ENCODE measurements around the gene MACC1.
"Not testable (repeated sequence)": the region's sequence is repeated elsewhere in the genome, so short reads cannot be mapped to it uniquely, and the experiment has no call there.

MACC1 gene

DNA sequence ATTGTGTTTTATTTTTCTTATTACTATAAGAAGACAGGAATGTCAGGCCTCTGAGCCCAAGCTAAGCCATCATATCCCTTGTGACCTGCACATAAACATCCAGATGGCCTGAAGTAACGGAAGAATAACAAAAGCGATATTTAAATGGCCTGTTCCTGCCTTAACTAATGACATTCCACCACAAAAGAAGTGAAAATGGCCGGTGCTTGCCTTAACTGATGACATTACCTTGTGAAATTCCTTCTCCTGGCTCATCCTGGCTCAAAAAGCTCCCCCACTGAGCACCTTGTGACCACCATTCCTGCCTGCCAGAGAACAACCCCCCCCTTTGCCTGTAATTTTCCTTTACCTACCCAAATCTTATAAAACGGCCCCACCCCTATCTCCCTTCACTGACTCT lies 91.1 kb downstream of the MACC1 start:
- not testable (repeated sequence) for DNase-seq (ENCODE audit: low read depth)

DNA sequence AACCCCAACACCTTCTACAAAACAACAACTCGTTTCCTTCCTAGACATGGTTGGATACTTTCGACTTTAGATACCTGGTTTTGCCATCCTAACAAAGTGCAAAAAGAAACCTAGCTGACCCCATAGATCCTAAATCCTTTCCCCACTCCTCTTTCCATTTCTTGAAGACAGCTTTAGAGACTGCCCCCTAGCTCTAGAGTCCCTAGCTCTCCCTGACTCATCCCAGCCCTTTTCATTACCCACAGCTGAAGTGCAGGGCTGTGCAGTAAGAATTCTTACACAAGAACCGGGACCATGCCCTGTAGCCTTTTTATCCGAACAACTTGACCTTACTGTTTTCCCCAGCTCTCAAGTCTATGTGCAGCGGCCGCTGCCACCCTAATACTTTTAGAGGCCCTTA lies 93.1 kb downstream of the MACC1 start:
- not testable (repeated sequence) for DNase-seq (ENCODE audit: low read depth)

DNA sequence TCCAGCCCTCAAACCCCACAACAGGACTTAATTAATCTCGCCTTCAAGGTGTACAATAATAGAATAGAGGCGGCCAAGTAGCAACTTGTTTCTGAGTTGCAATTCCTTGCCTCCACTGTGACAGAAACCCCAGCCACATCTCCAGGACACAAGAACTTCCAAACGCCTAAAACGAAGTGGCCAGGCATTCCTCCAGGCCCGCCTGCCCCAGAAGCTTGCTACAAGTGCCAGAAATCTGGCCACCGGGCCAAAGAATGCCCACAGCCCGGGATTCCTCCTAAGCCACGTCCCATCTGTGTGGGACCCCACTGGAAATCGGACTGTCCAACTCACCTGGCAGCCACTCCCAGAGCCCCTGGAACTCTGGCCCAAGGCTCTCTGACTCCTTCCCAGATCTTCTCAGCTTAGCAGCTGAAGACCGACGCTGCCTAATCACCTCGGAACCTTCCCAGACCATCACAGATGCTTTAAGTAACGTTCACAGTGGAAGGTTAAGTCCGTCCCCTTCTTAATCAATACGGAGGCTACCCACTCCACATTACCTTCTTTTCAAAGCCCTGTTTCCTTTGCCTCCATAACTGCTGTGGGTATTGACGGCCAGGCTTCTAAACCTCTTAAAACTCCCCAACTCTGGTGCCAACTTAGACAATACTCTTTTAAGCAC lies 94.4 kb downstream of the MACC1 start:
- DNase-seq (ENCODE audit: low read depth) = not testable (repeated sequence)

DNA sequence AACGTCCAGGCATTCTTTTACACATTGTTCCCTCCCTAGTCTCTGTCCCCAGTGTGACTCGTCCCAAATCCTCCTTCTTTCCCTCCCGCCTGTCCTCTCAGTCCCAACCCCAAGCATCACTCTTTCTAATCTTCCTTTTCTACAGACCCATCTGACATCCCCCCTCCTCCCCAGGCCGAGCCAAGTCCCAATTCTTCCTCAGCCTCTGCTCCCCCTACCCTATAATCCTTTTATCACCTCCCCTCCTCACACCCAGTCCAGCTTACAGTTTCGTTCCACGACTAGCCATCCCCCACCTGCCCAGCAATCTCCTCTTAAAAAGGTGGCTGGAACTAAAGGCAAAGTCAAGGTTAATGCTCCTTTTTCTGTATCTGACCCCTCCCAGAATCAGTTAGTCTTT lies 95.1 kb downstream of the MACC1 start:
- DNase-seq (ENCODE audit: low read depth) = no peak

DNA sequence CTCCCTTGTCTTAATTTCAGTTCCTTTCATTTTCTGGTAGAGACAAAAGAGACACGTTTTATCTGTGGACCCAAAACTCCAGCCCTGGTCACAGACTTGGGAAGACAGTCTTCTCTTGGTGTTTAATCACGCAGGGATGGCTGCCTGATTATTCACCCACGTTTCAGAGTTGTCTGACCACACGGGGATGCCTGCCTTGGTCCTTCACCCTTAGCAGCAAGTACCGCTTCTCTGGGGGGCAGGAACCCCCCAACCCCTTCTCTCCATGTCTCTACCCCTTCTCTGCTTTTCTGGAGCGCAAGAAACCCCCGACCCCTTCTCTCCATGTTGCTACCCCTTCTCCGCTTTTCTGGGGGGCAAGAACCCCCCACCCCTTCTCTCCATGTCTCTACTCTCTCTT lies 95.8 kb downstream of the MACC1 start:
- DNase-seq (ENCODE audit: low read depth) = no peak

DNA sequence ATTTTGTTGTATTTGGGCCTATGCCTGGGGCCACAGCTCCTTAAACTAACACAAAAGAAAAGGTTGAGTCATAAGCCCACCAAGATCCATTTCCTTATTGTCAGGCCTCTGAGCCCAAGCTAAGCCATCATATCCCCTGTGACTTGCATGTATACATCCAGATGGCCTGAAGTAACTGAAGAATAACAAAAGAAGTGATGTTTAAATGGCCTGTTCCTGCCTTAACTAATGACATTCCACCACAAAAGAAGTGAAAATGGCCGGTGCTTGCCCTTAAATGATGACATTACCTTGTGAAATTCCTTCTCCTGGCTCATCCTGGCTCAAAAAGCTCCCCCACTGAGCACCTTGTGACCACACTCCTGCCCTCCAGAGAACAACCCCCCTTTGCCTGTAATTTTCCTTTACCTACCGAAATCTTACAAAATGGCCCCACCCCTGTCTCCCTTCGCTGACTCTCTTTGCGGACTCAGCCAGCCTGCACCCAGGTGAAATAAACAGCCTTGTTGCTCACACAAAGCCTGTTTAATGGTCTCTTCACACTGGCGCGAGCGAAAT lies 96.5 kb downstream of the MACC1 start:
- not testable (repeated sequence) for DNase-seq (ENCODE audit: low read depth)

DNA sequence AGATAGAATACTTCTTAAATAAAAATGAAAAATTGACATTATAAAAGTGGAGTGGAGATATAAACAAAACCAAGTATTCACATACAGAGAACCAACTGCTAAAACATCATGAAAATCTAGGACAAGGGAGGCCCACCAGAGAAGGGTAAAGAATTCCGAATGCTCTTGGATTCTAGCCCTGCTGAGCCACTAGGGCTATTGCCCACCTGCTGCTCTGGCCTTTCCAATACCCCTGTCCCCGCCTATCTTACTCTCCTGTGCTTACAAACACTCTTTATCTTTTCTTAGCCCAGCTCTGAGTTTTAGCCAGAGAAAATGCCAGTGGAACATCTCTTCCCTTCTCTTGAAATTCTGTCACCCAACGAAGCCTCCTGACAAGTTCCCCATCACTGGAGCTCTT lies 100.3 kb downstream of the MACC1 start:
- DNase-seq (ENCODE audit: low read depth) = no peak

DNA sequence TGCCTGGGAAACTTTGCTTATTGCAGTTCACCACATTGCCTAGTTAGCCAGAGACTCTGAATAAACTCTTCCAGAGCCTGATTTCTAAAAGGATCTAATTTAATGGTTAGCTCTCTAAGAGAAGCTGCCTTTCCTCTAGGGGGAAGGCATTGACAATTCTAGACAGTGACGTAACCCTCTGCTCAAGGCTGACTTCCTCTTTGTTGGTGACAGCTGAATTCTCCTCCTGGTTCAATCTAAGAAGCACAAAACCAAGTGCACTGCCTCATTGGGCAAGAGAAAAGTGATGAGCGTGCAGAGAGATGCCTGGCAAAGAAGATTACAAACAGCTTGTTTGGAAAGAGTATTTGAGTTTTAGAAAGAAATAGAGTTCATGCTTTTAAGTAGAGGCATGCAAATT lies 102.7 kb downstream of the MACC1 start:
- DNase-seq (ENCODE audit: low read depth) = no peak

DNA sequence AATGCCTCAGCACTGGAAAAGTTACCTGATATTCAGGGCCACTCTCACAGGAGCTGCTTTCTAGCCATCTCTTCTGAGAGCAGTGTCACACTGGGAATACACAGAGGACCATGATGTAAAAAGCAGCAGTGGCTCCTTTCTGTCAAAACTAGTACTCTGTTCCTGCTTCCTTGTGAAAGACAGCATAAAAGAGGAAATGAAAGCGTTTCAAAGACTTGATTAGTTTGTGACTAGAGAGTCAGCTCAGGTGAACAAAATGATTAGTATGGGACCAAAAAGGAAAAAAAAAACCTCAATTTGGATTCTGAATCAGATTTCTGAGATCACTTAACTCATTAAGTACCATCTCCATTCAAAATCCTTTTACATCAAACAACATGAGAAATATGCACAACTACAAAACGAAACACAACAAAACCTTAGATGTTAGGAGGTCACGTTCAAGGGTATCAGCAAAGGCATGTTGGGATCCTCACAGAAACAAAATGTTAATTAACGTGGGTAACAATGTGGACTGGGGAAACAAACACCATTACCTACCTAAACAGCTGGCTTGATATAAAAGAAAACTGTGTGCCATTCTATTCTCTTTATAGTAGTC lies 103.7 kb downstream of the MACC1 start:
- no peak for DNase-seq (ENCODE audit: low read depth)

DNA sequence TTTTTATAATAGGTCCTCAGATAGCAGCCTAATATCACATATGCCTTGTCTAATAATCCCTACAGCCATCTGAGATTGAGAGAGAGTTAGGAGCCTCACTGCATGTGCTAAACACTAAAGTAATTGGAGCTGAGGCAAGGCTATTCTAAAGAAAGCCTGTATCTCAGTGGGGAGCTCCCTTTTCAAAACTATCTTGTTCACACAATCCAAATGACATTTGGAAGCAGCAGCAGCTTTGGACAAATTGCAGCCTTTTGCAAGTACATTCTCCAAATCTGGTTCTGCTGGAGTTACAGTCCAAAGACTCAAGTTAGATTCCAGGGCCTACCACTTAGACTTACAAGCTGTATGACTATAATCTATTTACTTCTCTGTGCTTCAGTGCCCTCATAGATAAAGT lies 104.5 kb downstream of the MACC1 start:
- no peak for DNase-seq (ENCODE audit: low read depth)

DNA sequence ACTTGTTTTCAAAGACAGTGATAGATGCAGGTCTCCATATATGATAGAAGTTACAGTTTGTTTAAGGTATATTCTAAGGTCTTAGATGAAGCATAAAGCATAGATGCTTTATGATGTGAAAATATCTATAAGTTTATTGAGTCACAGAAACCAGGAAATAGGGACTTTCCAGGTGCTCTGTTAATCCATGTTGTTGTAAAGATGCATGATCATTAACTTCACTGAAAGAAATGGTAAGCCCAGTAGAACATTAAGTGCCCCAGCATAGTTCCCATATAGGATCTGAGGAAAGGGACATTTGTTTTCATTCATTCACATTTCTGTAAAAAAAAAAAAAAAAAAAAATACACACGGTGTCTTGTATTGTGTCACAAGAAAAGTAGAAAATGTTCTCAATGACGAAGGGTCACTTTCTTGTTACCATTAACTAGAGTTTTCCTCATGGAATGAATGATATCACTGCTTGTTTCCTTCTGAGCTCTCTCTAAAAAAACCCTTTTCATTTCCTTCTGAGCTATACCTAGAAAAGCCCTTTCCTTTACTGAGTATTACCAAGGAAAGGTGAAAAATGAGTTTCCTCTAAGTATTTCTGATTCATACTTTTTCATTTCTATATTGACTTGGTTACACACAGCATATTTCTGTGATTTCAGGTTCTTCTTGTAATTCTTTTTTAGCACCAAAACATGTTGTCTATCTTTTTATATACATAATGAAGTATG lies 105.2 kb downstream of the MACC1 start:
- DNase-seq (ENCODE audit: low read depth) = no peak

DNA sequence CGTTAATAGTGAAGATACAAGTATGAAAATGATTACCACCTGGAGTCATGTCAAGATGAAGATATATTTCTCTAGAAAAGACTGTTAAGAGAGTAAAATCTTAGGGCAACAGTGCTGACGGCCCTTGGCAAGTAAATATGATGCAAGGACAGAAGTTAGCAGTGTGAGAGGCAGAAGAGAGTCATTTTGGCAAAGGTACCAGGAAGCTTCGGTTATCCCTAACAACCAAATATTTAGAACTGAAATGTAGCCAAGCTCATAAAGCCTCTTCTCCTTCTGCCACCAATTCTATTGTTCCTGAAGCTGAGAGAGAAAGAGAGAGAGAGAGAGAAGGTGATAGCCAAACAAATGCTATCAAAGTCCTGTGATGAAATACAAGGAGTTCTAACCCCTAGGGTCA lies 109.6 kb downstream of the MACC1 start:
- DNase-seq (ENCODE audit: low read depth) = no peak

DNA sequence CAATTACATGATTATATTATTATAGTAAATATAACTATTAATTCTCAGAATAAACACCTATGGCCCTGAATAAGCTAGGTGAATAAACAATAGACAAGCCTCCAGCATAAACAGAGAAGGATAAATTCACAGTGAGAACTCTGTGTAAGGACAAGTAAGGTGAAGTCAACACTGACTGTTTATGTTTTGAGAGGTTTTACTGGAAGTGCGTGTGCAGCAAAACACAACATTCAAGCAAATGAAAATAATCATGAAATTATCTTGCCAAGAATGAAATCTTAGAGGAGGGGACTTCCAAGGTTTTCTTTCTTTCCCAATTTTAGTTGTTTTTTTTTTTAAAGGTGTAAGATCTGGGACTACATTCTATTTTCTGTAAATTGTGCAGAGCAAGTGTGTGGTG lies 112.5 kb downstream of the MACC1 start:
- no peak for DNase-seq (ENCODE audit: low read depth)

DNA sequence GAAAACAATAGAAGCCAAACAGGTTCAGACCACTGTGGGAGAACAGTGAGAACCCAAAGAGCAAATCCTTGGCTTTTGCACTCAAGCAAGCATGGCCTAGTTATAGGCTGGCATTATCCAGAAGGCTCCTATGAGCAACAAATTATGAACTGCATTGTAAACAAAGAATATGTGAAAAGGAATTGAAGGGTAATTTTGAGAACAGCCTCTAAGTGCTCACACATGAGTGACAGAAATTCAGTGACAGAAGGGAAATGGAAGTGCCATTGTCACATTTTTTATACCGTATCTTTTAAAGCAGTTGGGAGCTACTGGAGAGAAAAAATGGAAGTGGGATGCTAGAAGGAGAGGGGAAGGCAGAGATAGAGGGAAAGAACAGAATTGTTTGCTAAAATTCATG lies 114.2 kb downstream of the MACC1 start:
- DNase-seq (ENCODE audit: low read depth) = no peak

DNA sequence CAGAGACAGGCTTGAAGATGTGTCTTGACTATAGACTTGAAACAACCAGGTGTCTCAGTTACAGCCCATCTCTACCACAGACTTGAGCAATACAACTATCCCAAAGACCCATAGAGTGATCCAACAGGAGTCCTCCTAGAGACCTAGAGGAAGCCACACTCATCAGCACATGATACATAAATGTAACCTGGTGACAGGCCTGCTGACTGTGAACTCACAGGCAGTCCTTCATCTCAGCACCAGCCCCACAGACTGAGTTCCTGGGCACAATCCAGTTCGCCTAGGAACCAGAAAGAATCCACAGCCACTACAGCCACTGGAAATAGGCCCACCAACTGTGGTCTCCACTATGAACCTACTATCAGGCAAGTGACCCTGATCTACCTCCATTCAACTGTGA lies 121.3 kb downstream of the MACC1 start:
- DNase-seq (ENCODE audit: low read depth) = no peak

DNA sequence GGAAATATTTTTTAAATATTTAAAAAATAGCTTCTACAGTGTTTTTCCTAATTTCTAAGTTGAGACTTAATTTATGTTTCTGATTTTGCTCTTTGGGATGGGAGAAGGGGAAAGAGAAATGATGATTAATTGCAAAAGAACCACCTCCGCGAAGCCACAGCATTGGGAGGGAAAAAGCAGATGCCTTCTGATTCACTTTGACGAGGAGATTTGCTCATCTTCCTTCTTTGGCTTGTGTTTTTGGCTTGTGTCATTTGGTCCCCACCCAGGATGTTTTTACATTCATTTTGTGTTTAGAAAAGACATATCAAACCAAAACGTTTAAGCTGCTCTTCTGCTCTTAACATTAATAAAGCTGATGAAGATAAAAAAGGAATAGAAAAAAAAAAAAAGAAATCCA lies 121.7 kb downstream of the MACC1 start:
- no peak for DNase-seq (ENCODE audit: low read depth)

DNA sequence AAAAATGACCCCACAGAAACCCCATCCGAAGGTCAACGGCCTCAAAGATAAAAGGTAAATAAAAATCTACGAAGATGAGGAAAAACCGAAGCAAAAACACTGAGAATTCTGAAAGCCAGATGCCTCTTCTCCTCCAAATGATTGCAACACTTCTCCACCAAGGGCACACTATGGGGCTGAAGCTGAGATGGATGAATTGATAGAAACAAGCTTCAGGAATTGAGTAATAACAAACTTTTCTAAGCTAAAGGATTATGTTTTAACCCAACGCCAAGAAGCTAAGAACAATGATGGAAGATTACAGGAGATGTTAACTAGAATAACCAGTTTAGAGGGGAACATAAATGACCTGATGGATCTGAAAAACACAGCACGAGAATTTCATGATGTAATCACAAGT lies 127.8 kb downstream of the MACC1 start:
- no peak for DNase-seq (ENCODE audit: low read depth)

DNA sequence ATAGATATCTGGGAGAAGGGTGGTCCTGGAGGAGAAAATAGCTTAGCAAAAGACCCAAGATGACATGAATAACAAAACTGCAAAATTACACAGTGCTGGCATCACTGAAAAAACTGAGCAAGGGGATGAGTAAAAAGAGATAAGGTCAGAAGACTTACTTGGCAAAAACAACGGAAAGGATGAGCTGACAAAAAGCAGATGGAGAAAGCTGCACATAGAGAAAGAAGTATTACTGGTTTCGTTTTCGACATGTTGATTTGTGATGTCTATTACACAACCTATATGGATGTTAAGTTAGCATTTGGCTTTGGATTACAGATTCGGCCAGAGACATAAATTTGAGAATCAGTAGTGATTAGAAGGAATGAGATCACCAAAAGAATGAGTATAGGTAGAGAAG lies 132.1 kb downstream of the MACC1 start:
- no peak for DNase-seq (ENCODE audit: low read depth)
